PC-9 (cell line): ENCODE data around the gene RPS10. TPM values are rescaled to one million over a fixed set of nuclear protein-coding genes. Genes with fewer than 3 reads are reported as not detected.
"Not testable (repeated sequence)": the region's sequence is repeated elsewhere in the genome, so short reads cannot be mapped to it uniquely, and the experiment has no call there.

ENCODE experiments used
- BruUV-seq: library from RNA; stranded (reverse); fragments of 400-500 nt; replicated peaks from 2 replicates; lab custom pipeline; 2021; lab: Mats Ljungman, UMichigan
- CTCF ChIA-PET: fragments of 300-600 bp; sonication (Branson Sonifier 250); formaldehyde crosslinking; loops from one replicate; lab custom pipeline; 2022; ENCODE audit warnings: antibody characterized with exemption; lab: Charles Lee
- POLR2A ChIA-PET: fragments of 300-600 bp; sonication (Branson Sonifier 250); formaldehyde crosslinking; loops from one replicate; lab custom pipeline; 2022; ENCODE audit warnings: antibody characterized with exemption; ENCODE audit not compliant: unreplicated experiment; lab: Charles Lee
- DNase-seq, 2 experiments: peaks; one replicate each; pipeline versions ENCODE4 v3.0.0 to v3.0.0-alpha.2; 2015 to 2022; ENCODE audit warnings: mixed read lengths in 1 of 2
- H2AFZ ChIP-seq: fragments of 200-600 bp; sonication (generic); 2 replicates; pipeline ENCODE4 v1.8.1; 2017; ENCODE audit warnings: antibody characterized with exemption
- H3F3A ChIP-seq: fragments of 200-600 bp; sonication (generic); 2 replicates; pipeline ENCODE4 v1.8.1; 2017; ENCODE audit warnings: antibody characterized with exemption, mild to moderate bottlenecking, low read depth; ENCODE audit not compliant: insufficient read depth
- H3K27ac ChIP-seq: fragments of 200-600 bp; sonication (generic); 2 replicates; pipeline ENCODE4 v1.6.1; 2016; ENCODE audit warnings: mixed run types
- H3K27me3 ChIP-seq: fragments of 200-600 bp; sonication (generic); 2 replicates; pipeline ENCODE4 v1.6.1; 2016; ENCODE audit warnings: low read depth, mixed run types; ENCODE audit not compliant: insufficient read depth
- H3K36me3 ChIP-seq: fragments of 200-600 bp; sonication (generic); 2 replicates; pipeline ENCODE4 v1.6.1; 2016; ENCODE audit warnings: low read depth, mixed run types
- H3K4me1 ChIP-seq: fragments of 200-600 bp; sonication (generic); replicated peaks from 2 replicates; pipeline ENCODE4 v1.6.1; 2016; ENCODE audit warnings: mixed run types; ENCODE audit not compliant: insufficient read depth
- H3K4me2 ChIP-seq: fragments of 200-600 bp; sonication (generic); 2 replicates; pipeline ENCODE4 v1.6.1; 2017; ENCODE audit warnings: mixed run types
- H3K4me3 ChIP-seq: fragments of 200-600 bp; sonication (generic); 2 replicates; pipeline ENCODE4 v1.6.1; 2016; ENCODE audit warnings: mixed run types
- H3K79me2 ChIP-seq: fragments of 200-600 bp; sonication (generic); 2 replicates; pipeline ENCODE4 v1.6.1; 2017; ENCODE audit warnings: low read depth, mixed run types
- H3K9me2 ChIP-seq: fragments of 200-600 bp; sonication (generic); 2 replicates; pipeline ENCODE4 v1.8.1; 2017; ENCODE audit warnings: mild to moderate bottlenecking; ENCODE audit not compliant: insufficient read depth
- H3K9me3 ChIP-seq: fragments of 200-600 bp; sonication (generic); 2 replicates; pipeline ENCODE4 v1.8.1; 2016; ENCODE audit warnings: low read depth; ENCODE audit not compliant: insufficient read depth
- H4K20me1 ChIP-seq: fragments of 200-600 bp; sonication (generic); 2 replicates; pipeline ENCODE4 v1.8.1; 2017; ENCODE audit not compliant: insufficient read depth
- EZH2 ChIP-seq: fragments of 200-600 bp; sonication (generic); IDR thresholded peaks from 2 replicates; pipeline ENCODE4 v1.8.0; 2017; ENCODE audit warnings: antibody characterized with exemption, low read depth
- intact Hi-C: fragments of 100-400 bp; cut with micrococcal nuclease; formaldehyde crosslinking; loops from one replicate; pipeline ENCODE4 v1.10.0; 2022; ENCODE audit not compliant: unreplicated experiment
- total RNA-seq: library from RNA; stranded (reverse); gene quantifications from 2 replicates; pipeline ENCODE4 v1.2.3, GENCODE V29; 2021
- TF ChIP-seq, protein P1 (sequence below): fragments of 200-600 bp; sonication (generic); conservative IDR thresholded peaks from 2 replicates; pipeline ENCODE4 v1.6.1; 2017; ENCODE audit warnings: mixed run types, antibody characterized with exemption, mild to moderate bottlenecking, moderate library complexity

Gene RPS10
- total RNA-seq, 1 experiment from 2014 or later, result 1,786 TPM

DNA sequence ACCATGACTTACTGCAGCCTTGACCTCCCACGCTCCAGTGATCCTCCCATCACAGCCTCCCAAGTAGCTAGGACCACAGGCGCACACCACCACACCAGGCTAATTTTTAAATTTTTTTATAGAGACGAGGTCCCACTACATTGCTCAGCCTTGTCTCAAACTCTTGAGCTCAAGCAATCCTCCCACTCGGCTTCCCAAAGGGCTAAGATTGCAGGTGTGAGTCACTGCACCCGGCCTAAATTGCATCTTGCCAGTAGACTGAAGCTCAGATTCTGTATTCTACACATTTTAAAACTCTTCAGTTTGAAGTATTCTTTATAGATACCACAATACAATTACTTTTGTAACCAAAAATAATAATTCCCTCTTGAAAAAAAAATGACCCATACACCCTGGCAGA lies 44.8 kb downstream of the RPS10 start:
- no peak for DNase-seq
- H3K9me3 ChIP-seq, result no peaks in the 10 kb centered on the region
- ChIA-PET CTCF (no interaction called here), POLR2A (no interaction called here)
- no peaks in the 10 kb centered on the region for H3F3A ChIP-seq
- H3K4me1 ChIP-seq, result no peaks in the 10 kb centered on the region
- no peak overlapping the region for H3K4me3 ChIP-seq
- no peaks in the 10 kb centered on the region for H3K9me2 ChIP-seq
- H2AFZ ChIP-seq, result no peak overlapping the region
- H3K4me2 ChIP-seq, result no peak overlapping the region
- H3K27me3 ChIP-seq, result no peaks in the 10 kb centered on the region
- TF ChIP-seq EZH2, result no peak
- TF ChIP-seq, protein P1, sequence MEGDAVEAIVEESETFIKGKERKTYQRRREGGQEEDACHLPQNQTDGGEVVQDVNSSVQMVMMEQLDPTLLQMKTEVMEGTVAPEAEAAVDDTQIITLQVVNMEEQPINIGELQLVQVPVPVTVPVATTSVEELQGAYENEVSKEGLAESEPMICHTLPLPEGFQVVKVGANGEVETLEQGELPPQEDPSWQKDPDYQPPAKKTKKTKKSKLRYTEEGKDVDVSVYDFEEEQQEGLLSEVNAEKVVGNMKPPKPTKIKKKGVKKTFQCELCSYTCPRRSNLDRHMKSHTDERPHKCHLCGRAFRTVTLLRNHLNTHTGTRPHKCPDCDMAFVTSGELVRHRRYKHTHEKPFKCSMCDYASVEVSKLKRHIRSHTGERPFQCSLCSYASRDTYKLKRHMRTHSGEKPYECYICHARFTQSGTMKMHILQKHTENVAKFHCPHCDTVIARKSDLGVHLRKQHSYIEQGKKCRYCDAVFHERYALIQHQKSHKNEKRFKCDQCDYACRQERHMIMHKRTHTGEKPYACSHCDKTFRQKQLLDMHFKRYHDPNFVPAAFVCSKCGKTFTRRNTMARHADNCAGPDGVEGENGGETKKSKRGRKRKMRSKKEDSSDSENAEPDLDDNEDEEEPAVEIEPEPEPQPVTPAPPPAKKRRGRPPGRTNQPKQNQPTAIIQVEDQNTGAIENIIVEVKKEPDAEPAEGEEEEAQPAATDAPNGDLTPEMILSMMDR, result no peak
- peaks cover 58% of the 10 kb centered on the region for H4K20me1 ChIP-seq
- peaks cover 95% of the 10 kb centered on the region for H3K79me2 ChIP-seq
- H3K36me3 ChIP-seq, result no peaks in the 10 kb centered on the region
- BruUV-seq, result no TSS peak
- intact Hi-C loops, result no loop called here
- H3K27ac ChIP-seq, result no peak overlapping the region

DNA sequence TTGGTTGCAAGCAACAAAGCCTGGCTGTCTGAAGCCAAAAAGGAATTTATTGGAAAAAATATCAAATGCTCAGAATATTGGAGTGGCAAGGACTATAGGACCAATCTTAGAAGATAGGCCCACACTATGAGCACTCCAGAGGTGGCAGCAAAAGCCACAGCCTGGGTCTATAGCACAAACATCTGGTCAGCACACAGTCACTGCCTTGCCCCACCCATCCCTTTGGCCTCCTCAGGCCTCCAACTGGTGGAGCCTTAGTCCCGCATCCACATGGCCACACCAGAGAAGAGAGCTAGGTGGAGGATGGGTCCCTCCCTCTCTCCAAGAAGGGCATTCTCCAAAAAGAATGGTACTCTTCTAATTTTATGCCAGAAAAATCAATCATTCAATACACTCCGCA lies 47.4 kb downstream of the RPS10 start:
- H2AFZ ChIP-seq, result no peak overlapping the region
- H3K9me3 ChIP-seq, result no peaks in the 10 kb centered on the region
- H3K79me2 ChIP-seq, result peaks cover 90% of the 10 kb centered on the region
- intact Hi-C loops, result no loop called here
- no peaks in the 10 kb centered on the region for H3K4me1 ChIP-seq
- TF ChIP-seq EZH2, result no peak
- TF ChIP-seq, protein P1, result no peak
- no peak overlapping the region for H3K4me3 ChIP-seq
- POLR2A ChIA-PET, result no interaction called here
- no peaks in the 10 kb centered on the region for H3K36me3 ChIP-seq
- H3F3A ChIP-seq, result peaks cover 4% of the 10 kb centered on the region; the same call in 1 of the 2 replicates
- H4K20me1 ChIP-seq, result peaks cover 53% of the 10 kb centered on the region
- CTCF ChIA-PET, result interaction anchor here (0.5 kb wide), 1 partner anchor 127 kb away, joined by 5 read pairs; no protein-coding TSS in a partner anchor
- H3K27ac ChIP-seq, result no peak overlapping the region
- H3K4me2 ChIP-seq, result no peak overlapping the region
- no TSS peak for BruUV-seq
- DNase-seq, result no peak
- H3K27me3 ChIP-seq, result no peaks in the 10 kb centered on the region
- H3K9me2 ChIP-seq, result no peaks in the 10 kb centered on the region

DNA sequence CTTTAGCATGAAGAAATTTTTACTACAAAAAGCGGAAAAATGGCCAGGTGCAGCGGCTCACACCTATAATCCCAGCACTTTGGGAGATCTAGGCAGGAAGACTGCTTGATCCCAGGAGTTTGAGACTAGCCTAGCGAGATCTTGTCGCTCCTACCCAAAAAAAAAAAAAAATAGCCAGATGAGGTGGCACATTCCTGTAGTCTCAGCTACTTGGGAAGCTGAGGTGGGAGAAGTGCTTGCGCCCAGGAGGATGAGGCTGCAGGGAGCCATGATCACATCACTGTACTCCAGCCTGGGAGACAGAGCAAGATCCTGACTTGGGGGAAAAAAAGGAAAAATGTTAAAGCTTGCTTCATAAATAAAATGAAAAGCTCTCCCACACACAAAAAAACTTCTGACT lies 47.9 kb downstream of the RPS10 start:
- Histone ChIP-seq H3K27me3 (no peaks in the 10 kb centered on the region), H3K9me3 (no peaks in the 10 kb centered on the region), H3K27ac (no peak overlapping the region), H3K4me3 (no peak overlapping the region), H3K4me1 (no peaks in the 10 kb centered on the region), H2AFZ (no peak overlapping the region), H3K79me2 (peaks cover 88% of the 10 kb centered on the region), H3K4me2 (no peak overlapping the region), H3F3A (peaks cover 4% of the 10 kb centered on the region; the same call in 1 of the 2 replicates), H3K9me2 (no peaks in the 10 kb centered on the region), H4K20me1 (peaks cover 52% of the 10 kb centered on the region), H3K36me3 (no peaks in the 10 kb centered on the region)
- intact Hi-C loops, result no loop called here
- no peak for DNase-seq
- BruUV-seq, result no TSS peak
- ChIA-PET POLR2A (no interaction called here), CTCF (no interaction called here)
- no peak for TF ChIP-seq EZH2
- TF ChIP-seq, protein P1, result no peak

DNA sequence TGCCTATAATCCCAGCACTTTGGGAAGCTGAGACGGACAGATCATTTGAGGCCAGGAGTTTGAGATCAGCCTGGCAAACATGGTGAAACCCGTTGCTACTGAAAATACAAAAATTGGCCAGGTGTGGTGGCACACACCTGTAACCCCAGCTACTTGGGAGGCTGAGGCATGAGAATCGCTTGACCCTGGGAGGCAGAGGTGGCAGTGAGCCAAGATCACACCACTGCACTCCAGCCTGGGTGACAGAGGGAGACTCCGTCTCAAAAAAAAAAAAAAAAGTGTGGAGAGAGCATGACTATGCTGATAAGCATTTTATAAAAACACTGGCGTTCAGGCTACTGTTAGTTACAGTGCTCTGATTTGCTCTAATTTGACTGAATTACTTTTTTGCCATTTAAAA lies 48.3 kb downstream of the RPS10 start:
- intact Hi-C loops, H3K4me2 ChIP-seq, H3K4me3 ChIP-seq, CTCF ChIA-PET, H3K27me3 ChIP-seq, H3K36me3 ChIP-seq, H3K4me1 ChIP-seq, H3K9me2 ChIP-seq, DNase-seq, H3K9me3 ChIP-seq, H2AFZ ChIP-seq, H3K27ac ChIP-seq, H3F3A ChIP-seq, BruUV-seq, POLR2A ChIA-PET: not testable (repeated sequence)
- peaks cover 88% of the 10 kb centered on the region for H3K79me2 ChIP-seq
- H4K20me1 ChIP-seq, result peaks cover 52% of the 10 kb centered on the region
